ENCODE results near the gene KPNA5.
"Not testable (repeated sequence)": the region's sequence is repeated elsewhere in the genome, so short reads cannot be mapped to it uniquely, and the experiment has no call there.

Gene KPNA5

GRCh38 chr6:116703888-116704287, 22.9 kb downstream of the KPNA5 start:
- DNase-seq (ENCODE audit: low spot score): not testable (repeated sequence)

DNA sequence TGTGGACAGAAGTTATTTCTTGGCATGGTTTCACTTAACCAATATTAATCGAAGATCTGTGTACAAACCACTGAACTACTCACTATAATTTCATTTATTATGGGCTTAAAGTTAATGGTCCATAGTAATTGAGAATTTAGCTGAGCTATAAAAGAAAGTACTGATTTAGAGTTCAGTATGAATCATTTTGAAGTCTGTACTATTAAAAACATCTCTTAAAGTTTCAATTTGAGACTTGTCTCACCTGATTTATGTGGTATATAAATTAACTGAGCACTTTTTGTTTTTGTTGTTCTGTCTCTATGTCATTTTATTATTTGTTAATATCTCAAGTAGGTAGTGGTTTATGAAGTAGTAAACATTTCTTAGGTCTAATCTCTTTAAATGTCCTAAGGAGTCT, 24.9 kb downstream of the KPNA5 start:
- DNase-seq (ENCODE audit: low spot score): no peak

GRCh38 chr6:116714296-116714695, 33.3 kb downstream of the KPNA5 start:
- DNase-seq (ENCODE audit: low spot score): no peak

DNA sequence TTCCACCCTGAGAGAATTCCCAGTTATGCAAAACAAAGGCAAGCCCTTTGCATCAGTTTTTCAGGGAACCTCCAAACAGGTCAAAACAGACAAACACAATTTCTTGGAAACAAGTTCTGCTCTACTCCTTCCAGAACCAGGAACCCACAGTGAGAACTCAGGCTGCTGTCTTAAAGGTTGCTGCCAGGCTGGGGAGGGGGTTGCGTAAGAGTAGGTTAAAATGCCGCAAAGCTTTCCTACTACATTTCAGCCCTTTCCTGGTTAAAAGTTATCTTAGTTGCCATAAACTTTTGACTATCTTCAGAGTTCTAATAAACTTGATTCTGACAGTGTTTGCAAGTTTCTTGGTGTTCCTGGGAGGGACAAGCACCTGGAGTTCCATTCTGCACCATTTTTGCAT, 33.8 kb downstream of the KPNA5 start:
- DNase-seq (ENCODE audit: low spot score): no peak

DNA sequence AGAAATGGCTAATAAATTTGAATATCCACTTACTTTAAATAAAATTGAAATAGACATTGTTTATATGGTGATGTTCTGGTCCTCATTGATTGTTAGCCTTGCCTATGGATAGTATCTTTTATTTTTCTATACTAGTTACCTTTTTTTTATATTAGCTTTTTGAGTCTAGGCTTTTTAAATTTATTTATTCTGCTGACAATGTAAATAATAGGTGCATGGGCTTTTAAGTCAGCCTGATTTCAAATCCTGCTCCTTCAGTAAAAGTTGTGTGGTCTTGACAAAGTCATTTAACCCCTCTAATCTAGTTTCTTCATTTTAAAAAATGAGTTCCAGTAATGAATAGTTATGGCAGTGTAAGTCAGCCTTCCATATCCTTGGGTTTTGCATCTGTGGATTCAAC, 45.9 kb downstream of the KPNA5 start:
- no peak for DNase-seq (ENCODE audit: low spot score)

GRCh38 chr6:116730513-116730912, 49.5 kb downstream of the KPNA5 start:
- no peak for DNase-seq (ENCODE audit: low spot score)

DNA sequence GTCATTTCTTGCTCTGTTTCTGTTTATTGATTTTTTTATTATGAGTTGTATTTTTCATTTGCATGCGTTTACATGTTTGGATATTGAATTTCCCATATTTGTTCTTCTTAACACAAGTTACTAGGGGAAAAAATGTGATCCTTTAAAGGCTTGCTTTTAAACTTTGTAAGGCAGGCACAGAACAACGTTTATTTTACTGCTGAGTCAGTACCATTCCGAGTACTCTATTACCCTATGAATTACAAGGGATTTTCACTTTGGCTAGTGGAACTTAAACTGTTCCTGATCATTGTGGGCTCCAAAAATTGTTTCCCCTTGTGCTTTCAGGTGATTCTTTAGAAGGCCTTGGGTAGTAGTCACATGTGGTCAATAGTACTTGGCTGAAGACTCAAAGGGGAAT, 56.0 kb downstream of the KPNA5 start:
- DNase-seq (ENCODE audit: low spot score): no peak

- not testable (repeated sequence) for DNase-seq (ENCODE audit: low spot score)
Observed at GRCh38 chr6:116740486-116740885, 59.5 kb downstream of the KPNA5 start.

- no peak for DNase-seq (ENCODE audit: low spot score)
Observed at GRCh38 chr6:116741571-116741970, 60.6 kb downstream of the KPNA5 start.

GRCh38 chr6:116745176-116745575, 64.2 kb downstream of the KPNA5 start:
- no peak for DNase-seq (ENCODE audit: low spot score)

GRCh38 chr6:116761779-116762178, 80.8 kb downstream of the KPNA5 start:
- DNase-seq (ENCODE audit: low spot score): no peak

DNA sequence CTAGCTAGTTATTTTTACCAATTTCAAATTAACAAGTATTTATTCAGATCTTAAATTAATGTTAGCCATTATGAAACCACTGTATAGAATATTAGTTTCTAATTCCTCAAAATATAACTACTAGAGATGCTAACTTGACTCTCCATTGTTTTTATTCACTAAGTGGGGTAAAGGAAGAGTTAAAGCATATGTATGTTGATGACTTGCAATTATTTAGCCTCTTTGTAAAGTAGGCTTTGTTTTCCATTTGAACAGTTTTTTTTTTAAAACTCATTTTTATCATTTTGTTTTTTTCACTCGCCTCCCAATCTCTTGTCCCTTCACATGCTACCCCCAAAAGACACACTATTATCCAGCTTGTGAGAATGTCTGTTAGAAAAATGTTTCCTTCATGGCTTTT, 81.2 kb downstream of the KPNA5 start:
- DNase-seq (ENCODE audit: low spot score): no peak

GRCh38 chr6:116763048-116763447, 82.0 kb downstream of the KPNA5 start:
- DNase-seq (ENCODE audit: low spot score): no peak

GRCh38 chr6:116763906-116764628, 83.1 kb downstream of the KPNA5 start:
- DNase-seq (ENCODE audit: low spot score): no peak

DNA sequence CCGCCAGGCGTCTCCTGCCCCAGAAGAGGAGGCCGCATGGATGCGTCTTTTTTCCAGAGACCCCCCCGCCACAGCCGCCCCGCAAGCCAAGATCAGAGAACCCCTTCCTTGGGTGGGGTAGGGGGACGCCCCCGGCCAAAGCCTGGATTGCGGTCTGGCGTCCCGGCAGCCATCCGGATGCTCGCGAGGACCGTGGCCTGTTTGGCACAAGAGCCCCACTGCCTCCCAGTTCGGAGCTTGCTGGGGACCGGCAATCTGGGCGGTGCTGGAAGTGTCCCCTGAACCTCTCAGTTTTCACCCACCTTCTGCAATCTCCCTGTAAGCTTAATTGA, 83.6 kb downstream of the KPNA5 start:
- peak; percentile 45 for DNase-seq (ENCODE audit: low spot score)

GRCh38 chr6:116764961-116765841, 84.2 kb downstream of the KPNA5 start, which contains the start of gene FAM162B:
TSS of gene FAM162B (minus strand) at chr6:116765719. CDS start at chr6:116765576, 143 bp downstream.
- DNase-seq (ENCODE audit: low spot score): peak; percentile 70

- no peak for DNase-seq (ENCODE audit: low spot score)
Observed at GRCh38 chr6:116766506-116767176, 85.6 kb downstream of the KPNA5 start.

DNA sequence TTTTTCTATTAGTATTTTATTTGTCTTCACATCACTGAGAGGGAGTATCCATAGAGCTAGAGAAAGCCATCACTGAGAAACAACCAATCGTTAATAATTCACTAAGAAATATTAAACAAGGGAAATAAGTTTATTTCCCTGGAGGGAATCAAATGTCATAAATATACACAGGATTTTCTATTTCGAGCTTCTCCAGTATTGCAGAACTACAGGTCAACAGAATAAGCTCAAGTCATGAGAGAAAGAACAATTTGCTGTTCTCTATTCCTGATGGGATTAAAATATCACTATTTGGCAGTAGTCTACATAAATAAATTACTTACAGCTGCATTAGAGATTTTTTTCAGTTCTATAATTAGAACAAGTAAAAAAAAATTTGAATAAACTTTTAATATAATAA, 86.7 kb downstream of the KPNA5 start:
- DNase-seq (ENCODE audit: low spot score): no peak

GRCh38 chr6:116772450-116772849, 91.4 kb downstream of the KPNA5 start:
- no peak for DNase-seq (ENCODE audit: low spot score)

- DNase-seq (ENCODE audit: low spot score): no peak
Observed at GRCh38 chr6:116773886-116774285, 92.9 kb downstream of the KPNA5 start.

- peak; percentile 29 for DNase-seq (ENCODE audit: low spot score)
Observed at GRCh38 chr6:116779573-116780164, 98.7 kb downstream of the KPNA5 start.

DNA sequence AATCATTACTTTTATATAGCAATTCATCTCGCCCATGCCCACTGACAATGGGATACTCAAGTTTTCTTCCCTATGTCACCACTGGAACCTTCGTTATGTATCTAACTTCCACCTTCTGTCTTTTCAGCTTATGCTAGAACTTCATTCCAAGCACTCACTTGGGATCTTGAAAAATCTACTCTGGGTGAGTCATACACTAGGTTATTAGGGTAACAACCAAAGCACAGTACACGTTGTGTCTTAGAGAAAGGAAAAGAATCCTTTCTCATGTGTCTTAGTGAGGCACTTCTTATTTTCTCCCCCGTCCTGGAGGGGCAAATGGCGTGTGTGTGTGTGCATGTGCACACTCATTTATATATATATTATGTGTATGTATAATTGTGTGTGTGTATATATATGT, 102.8 kb downstream of the KPNA5 start:
- no peak for DNase-seq (ENCODE audit: low spot score)
